ENCODE data around the gene BICC1.

The BICC1 gene

DNA sequence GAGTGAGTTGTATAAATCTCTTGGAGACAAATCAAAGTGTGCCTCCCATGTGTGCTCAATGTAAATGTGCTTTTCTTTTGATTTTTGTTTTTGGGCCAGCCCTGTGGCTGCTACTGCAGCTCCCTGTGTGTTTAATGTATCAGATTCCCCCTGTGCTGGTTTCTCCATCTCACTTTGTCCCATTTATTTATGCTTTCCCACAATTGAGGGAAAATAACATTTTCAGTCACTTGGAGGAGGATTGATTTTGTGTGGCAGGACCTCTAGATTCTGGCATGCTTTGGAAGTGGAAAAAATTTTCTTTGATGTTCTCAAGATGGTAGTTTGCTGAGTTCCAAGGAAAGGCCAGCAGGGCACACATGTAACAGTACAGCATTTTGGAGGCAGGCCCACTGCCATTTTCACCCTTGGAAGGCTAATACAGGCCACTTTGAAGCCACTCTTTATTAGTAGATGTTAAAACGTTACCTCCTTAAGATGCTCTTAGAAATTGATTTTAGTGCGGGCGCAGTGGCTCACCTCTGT is 323.6 kb downstream of the BICC1 start:
- DNase-seq (ENCODE audit: low read depth in 1 of 2, low spot score in 1 of 2): no peak
- in situ Hi-C loops (cut with HindIII; ENCODE audit: low pct_unique_long_range_greater_than_20kb, low sequenced_read_pairs): no loop called here
- no peak for TF ChIP-seq JUND (IDR thresholded peaks at IDR 0.05; ENCODE audit: low read depth)

DNA sequence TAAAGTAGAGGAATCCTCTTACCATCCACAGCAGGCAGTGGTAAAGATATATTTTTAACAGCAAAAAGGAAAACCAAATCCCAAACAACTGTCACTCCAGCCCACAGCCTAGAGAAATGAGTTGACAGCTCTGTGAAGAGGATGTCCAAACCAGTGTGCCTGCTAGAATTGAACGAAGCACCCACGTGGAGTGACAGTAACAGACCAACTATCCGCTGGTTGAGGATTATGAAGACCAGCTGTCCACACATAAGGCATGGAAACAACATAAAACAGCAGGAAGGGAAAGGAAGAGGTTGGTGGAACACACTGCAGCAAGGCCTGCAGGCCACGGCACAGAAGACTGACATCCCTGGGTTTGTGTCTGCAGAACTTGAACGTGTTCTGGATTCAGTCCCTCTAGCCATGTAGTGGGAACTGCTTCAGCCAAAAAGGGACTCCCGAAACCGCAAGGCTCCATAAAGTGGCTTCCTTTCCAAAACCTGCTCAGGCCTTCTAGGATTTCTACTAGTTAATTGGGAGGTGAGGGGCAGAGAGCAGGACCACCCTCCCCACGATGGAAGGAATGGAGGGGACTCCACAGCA is 324.4 kb downstream of the BICC1 start:
- DNase-seq (ENCODE audit: low read depth in 1 of 2, low spot score in 1 of 2): no peak
- in situ Hi-C loops (cut with HindIII; ENCODE audit: low pct_unique_long_range_greater_than_20kb, low sequenced_read_pairs): no loop called here
- no peak for TF ChIP-seq JUND (IDR thresholded peaks at IDR 0.05; ENCODE audit: low read depth)

GRCh38 chr10:58837826-58838225 is 325.2 kb downstream of the BICC1 start:
- in situ Hi-C loops (cut with HindIII; ENCODE audit: low pct_unique_long_range_greater_than_20kb, low sequenced_read_pairs): no loop called here
- no peak for TF ChIP-seq JUND (IDR thresholded peaks at IDR 0.05; ENCODE audit: low read depth)
- DNase-seq (ENCODE audit: low read depth in 1 of 2, low spot score in 1 of 2): no peak

DNA sequence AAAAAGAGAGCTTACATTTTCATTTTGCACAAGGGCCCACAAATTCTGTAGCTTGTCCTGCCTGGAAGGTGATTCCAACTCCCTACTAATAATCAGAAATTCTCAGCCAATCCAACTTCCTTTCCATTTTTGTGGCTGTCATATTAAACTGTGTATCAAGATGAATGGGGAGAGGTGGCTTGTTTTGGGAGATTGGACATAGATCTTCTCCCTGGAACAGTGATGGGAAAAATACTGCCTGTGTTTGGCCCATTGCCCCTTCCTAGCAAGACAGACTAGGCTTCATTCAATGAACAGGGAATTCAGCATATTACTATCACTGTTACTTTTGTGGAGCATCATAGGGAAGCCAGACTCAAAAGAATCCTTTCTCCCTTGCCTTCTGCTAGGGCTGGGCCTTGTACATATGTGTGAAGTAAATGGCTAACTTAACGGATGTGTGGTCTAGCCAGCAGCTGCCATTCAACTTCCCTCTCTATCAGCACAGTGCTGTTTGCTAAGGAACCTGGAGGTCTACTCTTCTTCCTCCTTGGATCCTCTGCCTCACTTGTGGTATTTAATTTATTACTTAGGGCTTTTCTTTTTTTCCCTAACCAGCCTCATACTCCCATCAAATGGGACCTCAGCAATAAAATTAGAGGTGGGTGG is 326.0 kb downstream of the BICC1 start:
- DNase-seq (ENCODE audit: low read depth in 1 of 2, low spot score in 1 of 2): no peak

DNA sequence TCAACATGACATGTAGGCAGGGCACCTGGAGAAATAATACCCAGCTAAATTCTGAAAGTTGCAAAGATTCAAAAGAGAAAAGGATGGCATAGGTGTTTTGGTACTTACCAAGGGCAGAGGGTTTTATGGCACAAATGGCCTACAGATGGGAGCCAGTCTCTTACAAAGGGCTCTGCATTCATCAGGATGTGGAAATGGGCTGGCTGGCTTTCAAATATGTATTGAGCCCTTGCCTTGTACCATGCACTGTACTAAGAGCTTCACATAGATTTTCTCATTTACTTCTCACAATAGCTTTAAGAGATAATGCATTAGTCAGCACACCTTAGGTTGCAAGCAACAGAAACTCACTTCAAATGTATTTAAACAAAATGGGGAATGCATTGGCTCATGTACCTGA is 327.1 kb downstream of the BICC1 start:
- no peak for TF ChIP-seq JUND (IDR thresholded peaks at IDR 0.05; ENCODE audit: low read depth)
- in situ Hi-C loops (cut with HindIII; ENCODE audit: low pct_unique_long_range_greater_than_20kb, low sequenced_read_pairs): no loop called here
- DNase-seq (ENCODE audit: low read depth in 1 of 2, low spot score in 1 of 2): no peak

More for the DNA sequence above, 326.0 kb downstream of the BICC1 start:
- no peak for TF ChIP-seq JUND (IDR thresholded peaks at IDR 0.05; ENCODE audit: low read depth)
- in situ Hi-C loops (cut with HindIII; ENCODE audit: low pct_unique_long_range_greater_than_20kb, low sequenced_read_pairs): no loop called here

GRCh38 chr10:58840840-58841435 is 328.3 kb downstream of the BICC1 start:
- TF ChIP-seq JUND (IDR thresholded peaks at IDR 0.05; ENCODE audit: low read depth): no peak
- in situ Hi-C loops (cut with HindIII; ENCODE audit: low pct_unique_long_range_greater_than_20kb, low sequenced_read_pairs): no loop called here
- no peak for DNase-seq (ENCODE audit: low read depth in 1 of 2, low spot score in 1 of 2)

DNA sequence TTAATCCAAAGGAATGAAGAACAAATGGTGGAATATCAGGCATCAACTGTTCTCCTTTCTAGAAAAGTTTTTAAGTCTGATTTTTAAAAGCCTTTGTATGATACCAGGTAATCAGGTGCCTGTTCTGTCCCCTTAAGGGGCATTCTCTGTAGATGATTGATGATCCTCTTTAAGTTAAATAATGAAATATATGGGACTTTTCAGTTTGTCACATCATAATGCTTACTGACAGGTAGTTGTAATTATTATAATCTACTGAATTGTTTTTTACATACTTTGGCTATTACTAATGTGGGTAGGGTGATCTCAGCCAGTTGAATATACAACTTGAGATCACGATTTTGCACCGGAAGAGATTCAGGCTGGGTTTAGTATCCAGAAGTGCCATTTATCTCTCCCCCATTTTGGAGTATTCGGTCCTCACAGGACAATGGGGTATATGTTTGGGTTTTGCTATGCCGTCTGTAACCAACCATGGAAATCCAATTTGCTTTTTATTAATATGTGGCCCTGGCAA is 330.2 kb downstream of the BICC1 start:
- in situ Hi-C loops (cut with HindIII; ENCODE audit: low pct_unique_long_range_greater_than_20kb, low sequenced_read_pairs): no loop called here
- no peak for TF ChIP-seq JUND (IDR thresholded peaks at IDR 0.05; ENCODE audit: low read depth)

DNA sequence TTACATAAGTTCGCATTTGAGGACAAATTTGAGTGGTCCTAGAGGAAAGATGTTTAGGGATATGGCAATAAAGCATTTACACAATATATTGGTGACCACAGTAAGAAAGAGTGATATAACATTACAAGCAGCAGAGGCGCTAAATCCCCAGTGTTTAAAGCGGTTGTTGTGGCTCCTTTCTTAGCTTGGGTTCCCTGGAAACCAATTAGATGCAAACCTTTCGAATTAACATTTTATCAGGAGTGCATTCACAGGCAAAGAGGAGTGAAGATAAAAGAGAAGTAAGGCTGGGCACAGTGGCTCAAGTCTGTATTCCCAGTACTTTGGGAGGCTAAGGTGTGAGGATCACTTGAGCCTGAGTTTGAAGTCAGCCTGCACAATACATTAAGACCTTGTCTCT is 331.1 kb downstream of the BICC1 start:
- no peak for TF ChIP-seq JUND (IDR thresholded peaks at IDR 0.05; ENCODE audit: low read depth)

More for the DNA sequence above, 330.2 kb downstream of the BICC1 start:
- DNase-seq (ENCODE audit: low read depth in 1 of 2, low spot score in 1 of 2): no peak

DNA sequence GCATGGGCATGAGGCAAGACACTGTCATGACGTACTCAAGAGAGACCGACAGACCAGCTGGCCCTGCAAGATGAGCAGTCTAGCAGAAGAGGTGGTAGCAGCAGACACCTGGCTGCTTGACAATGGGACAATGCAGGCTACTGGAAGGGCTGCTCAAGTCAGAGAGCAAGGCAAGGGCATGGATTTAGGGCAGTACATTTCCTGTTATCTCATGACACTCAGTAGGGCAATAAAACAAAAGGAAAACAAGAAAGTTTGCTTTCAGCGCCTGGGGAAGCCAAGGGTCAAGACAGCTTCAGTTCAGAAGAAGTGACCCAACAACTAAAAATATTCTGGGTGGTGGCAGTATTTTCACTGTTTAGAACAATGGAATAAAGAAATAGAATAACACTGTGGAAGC is 332.0 kb downstream of the BICC1 start:
- in situ Hi-C loops (cut with HindIII; ENCODE audit: low pct_unique_long_range_greater_than_20kb, low sequenced_read_pairs): no loop called here
- TF ChIP-seq JUND (IDR thresholded peaks at IDR 0.05; ENCODE audit: low read depth): no peak

More for the DNA sequence above, 331.1 kb downstream of the BICC1 start:
- in situ Hi-C loops (cut with HindIII; ENCODE audit: low pct_unique_long_range_greater_than_20kb, low sequenced_read_pairs): no loop called here
- DNase-seq (ENCODE audit: low read depth in 1 of 2, low spot score in 1 of 2): no peak

DNA sequence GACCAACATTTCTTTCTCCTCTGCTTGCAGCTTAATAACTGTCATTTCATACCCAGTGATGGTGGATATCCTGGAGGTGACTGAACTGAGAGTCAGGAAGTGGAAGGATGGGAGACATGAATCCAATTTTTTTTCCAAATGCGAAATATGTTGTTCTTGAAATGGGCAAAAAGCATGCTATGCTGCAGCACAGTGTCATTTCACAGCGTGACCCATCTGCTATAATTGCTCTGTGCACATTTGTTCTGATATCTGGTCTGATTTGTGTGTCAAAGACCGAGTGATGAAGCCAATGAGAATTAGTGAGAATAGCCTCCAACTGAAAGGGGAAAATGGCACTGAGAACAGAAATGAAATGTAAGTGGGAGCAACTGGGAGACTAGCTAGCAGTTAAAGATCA is 334.2 kb downstream of the BICC1 start:
- in situ Hi-C loops (cut with HindIII; ENCODE audit: low pct_unique_long_range_greater_than_20kb, low sequenced_read_pairs): no loop called here
- no peak for DNase-seq (ENCODE audit: low read depth in 1 of 2, low spot score in 1 of 2)
- TF ChIP-seq JUND (IDR thresholded peaks at IDR 0.05; ENCODE audit: low read depth): no peak

More for the DNA sequence above, 332.0 kb downstream of the BICC1 start:
- DNase-seq (ENCODE audit: low read depth in 1 of 2, low spot score in 1 of 2): no peak

- in situ Hi-C loops (cut with HindIII; ENCODE audit: low pct_unique_long_range_greater_than_20kb, low sequenced_read_pairs): no loop called here
- no peak for DNase-seq (ENCODE audit: low read depth in 1 of 2, low spot score in 1 of 2)
- no peak for TF ChIP-seq JUND (IDR thresholded peaks at IDR 0.05; ENCODE audit: low read depth)
Measured at GRCh38 chr10:58851606-58852005, 338.9 kb downstream of the BICC1 start.

DNA sequence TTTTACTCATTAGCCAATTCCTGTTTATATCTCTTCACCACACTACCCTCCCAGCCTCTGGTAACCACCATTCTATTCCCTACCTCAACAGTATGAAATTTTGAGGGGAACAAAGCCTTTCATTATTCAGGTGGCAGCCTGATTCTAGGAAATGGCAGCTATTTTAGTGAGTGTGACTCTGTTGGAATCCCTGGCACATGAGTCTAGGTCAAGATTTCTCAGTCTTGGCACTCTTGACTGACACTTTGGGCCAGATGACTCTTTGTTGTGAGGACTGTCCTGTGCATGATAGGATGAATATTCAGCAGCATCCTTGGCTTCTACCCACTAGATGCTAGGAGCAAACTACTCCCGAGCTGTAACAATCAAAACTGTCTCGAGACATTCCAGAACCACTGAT is 341.0 kb downstream of the BICC1 start:
- no peak for TF ChIP-seq JUND (IDR thresholded peaks at IDR 0.05; ENCODE audit: low read depth)
- no peak for DNase-seq (ENCODE audit: low read depth in 1 of 2, low spot score in 1 of 2)
- in situ Hi-C loops (cut with HindIII; ENCODE audit: low pct_unique_long_range_greater_than_20kb, low sequenced_read_pairs): no loop called here

- TF ChIP-seq JUND (IDR thresholded peaks at IDR 0.05; ENCODE audit: low read depth): no peak
- no peak for DNase-seq (ENCODE audit: low read depth in 1 of 2, low spot score in 1 of 2)
- in situ Hi-C loops (cut with HindIII; ENCODE audit: low pct_unique_long_range_greater_than_20kb, low sequenced_read_pairs): no loop called here
Measured at GRCh38 chr10:58854811-58855210, 342.1 kb downstream of the BICC1 start.
